Gastroesophageal sphincter (tissue), 4 donors: ENCODE results near the gene SCRT2. TPM values are rescaled to one million over a fixed set of nuclear protein-coding genes. Genes with fewer than 3 reads are reported as not detected.

Experiments
- ATAC-seq: fragments of 150-250 bp; one replicate; pipeline ENCODE4 v1.9.1; 2016; ENCODE audit warnings: mild to moderate bottlenecking, moderate library complexity
- H3K27ac ChIP-seq, 4 donors: fragments of 200-600 bp; sonication (generic) in 3 of 4; 1 replicate in 3 of 4; 2 replicates in 1 of 4; pipeline ENCODE4 v1.5.1; 2016 to 2019
- H3K27me3 ChIP-seq: fragments of 200-600 bp; sonication (generic); one replicate; pipeline ENCODE4 v1.5.1; 2019
- H3K36me3 ChIP-seq, 2 donors: fragments of 200-600 bp; sonication (generic); one replicate each; pipeline ENCODE4 v1.5.1; 2019; ENCODE audit warnings: control low read depth in 1 of 2
- H3K4me1 ChIP-seq, 3 donors: fragments of 200-600 bp; sonication (generic); 1 replicate in 2 of 3; 2 replicates in 1 of 3; pipeline ENCODE4 v1.5.1; 2016 to 2019; ENCODE audit warnings: control low read depth in 2 of 3
- H3K4me3 ChIP-seq, 2 donors: fragments of 200-600 bp; sonication (generic); one replicate each; pipeline ENCODE4 v1.5.1; 2019; ENCODE audit warnings: mild to moderate bottlenecking in 1 of 2, moderate library complexity in 1 of 2
- H3K9me3 ChIP-seq, 3 donors: fragments of 200-600 bp; sonication (generic); one replicate each; pipeline ENCODE4 v1.5.1; 2017 to 2019; ENCODE audit warnings: control low read depth in 2 of 3
- EP300 ChIP-seq: sonication (generic); formaldehyde crosslinking; IDR thresholded peaks from one replicate; pipeline ENCODE4 v1.6.1; 2017; ENCODE audit warnings: antibody characterized with exemption, mild to moderate bottlenecking
- POLR2A ChIP-seq, 2 donors: fragments of 450-650 bp; IDR thresholded peaks; one replicate each; pipeline ENCODE4 v1.6.1; 2017; ENCODE audit warnings: antibody characterized with exemption in 2 of 2, mild to moderate bottlenecking in 2 of 2, moderate library complexity in 1 of 2
- POLR2AphosphoS5 ChIP-seq: sonication (generic); formaldehyde crosslinking; IDR thresholded peaks from one replicate; pipeline ENCODE4 v1.6.1; 2017; ENCODE audit warnings: antibody characterized with exemption
- WGBS, 2 donors: methylation state at CpG; one replicate each; pipeline ENCODE4 v1.1.5; 2018; ENCODE audit warnings: low coverage in 1 of 2; 5-methylcytosine and 5-hydroxymethylcytosine counted together
- total RNA-seq, 4 donors: library from RNA; depleted of rRNA; stranded (reverse); fragments of >200 nt; gene quantifications; one replicate each; pipeline ENCODE4 v1.1.0, GENCODE V29; 2016
- TF ChIP-seq, protein P1 (sequence below), 4 experiments: fragments of 200-600 bp in 2 of 4; fragments of 450-650 bp in 2 of 4; sonication (generic) in 1 of 4; IDR thresholded peaks; one replicate each; pipeline ENCODE4 v1.5.1; 2017 to 2019; ENCODE audit warnings: antibody characterized with exemption in 4 of 4, mild to moderate bottlenecking in 2 of 4, moderate library complexity in 2 of 4

Gene SCRT2
- total RNA-seq, 4 donors from 2014 or later: not detected

DNA sequence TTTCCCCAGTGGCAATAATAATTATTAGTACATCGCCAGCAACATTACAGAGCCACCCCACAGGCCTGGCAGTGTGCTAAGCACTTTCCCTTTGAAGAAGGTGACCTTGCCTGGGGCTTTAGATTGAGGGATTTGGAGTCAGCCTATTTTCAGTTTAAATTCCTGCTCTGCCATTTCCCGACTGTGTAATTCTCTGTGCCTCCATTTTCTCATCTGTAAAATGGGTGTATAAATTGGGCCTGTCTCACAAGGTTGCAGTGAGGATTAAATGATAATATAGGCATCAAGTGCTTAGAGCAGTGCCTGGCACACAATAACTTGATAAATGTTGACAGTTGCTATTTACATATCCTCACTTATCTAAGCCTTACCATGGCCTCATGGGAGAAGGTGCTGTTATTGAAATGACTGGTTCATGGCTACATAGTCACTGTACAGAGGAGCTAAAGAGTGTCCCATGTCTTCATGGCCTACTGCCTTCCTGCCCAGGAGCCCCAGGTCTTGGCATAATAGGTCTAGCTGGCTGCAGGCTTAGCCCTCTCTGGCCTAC, 5.1 kb upstream of the SCRT2 start:
- Histone ChIP-seq H3K36me3 (no peaks in the 10 kb centered on the region), H3K27me3 (peaks cover 94% of the 10 kb centered on the region), H3K27ac (no peak overlapping the region), H3K4me3 (no peak overlapping the region), H3K4me1 (peaks cover 0 to 12% (median 7%) of the 10 kb centered on the region in 3 donors), H3K9me3 (no peaks in the 10 kb centered on the region)
- no peak for ATAC-seq
- TF ChIP-seq POLR2A (IDR thresholded peaks at IDR 0.05) (no peak), POLR2AphosphoS5 (no peak), EP300 (no peak)
- TF ChIP-seq, protein P1, sequence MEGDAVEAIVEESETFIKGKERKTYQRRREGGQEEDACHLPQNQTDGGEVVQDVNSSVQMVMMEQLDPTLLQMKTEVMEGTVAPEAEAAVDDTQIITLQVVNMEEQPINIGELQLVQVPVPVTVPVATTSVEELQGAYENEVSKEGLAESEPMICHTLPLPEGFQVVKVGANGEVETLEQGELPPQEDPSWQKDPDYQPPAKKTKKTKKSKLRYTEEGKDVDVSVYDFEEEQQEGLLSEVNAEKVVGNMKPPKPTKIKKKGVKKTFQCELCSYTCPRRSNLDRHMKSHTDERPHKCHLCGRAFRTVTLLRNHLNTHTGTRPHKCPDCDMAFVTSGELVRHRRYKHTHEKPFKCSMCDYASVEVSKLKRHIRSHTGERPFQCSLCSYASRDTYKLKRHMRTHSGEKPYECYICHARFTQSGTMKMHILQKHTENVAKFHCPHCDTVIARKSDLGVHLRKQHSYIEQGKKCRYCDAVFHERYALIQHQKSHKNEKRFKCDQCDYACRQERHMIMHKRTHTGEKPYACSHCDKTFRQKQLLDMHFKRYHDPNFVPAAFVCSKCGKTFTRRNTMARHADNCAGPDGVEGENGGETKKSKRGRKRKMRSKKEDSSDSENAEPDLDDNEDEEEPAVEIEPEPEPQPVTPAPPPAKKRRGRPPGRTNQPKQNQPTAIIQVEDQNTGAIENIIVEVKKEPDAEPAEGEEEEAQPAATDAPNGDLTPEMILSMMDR (IDR thresholded peaks at IDR 0.05): no peak
- 82% methylated on average over 2 of the region's 2 CpGs; no CpG with 5 or more reads in 1 of the 2 donors for WGBS, 2 donors

- no peak for ATAC-seq
- Histone ChIP-seq H3K36me3 (no peaks in the 10 kb centered on the region), H3K27me3 (peaks cover 92% of the 10 kb centered on the region), H3K4me3 (no peak overlapping the region), H3K4me1 (peaks cover 0 to 23% (median 10%) of the 10 kb centered on the region in 3 donors), H3K27ac (no peak overlapping the region), H3K9me3 (no peaks in the 10 kb centered on the region)
- TF ChIP-seq POLR2AphosphoS5: no peak
- TF ChIP-seq EP300: no peak
- TF ChIP-seq, protein P1 (IDR thresholded peaks at IDR 0.05): no peak
- no peak for TF ChIP-seq POLR2A (IDR thresholded peaks at IDR 0.05)
- 96 to 100% methylated on average over 1 to 4 of the region's 5 CpGs for WGBS, 2 donors
These were observed 2.4 kb upstream of the SCRT2 start for GRCh38 chr20:677957-678356.

DNA sequence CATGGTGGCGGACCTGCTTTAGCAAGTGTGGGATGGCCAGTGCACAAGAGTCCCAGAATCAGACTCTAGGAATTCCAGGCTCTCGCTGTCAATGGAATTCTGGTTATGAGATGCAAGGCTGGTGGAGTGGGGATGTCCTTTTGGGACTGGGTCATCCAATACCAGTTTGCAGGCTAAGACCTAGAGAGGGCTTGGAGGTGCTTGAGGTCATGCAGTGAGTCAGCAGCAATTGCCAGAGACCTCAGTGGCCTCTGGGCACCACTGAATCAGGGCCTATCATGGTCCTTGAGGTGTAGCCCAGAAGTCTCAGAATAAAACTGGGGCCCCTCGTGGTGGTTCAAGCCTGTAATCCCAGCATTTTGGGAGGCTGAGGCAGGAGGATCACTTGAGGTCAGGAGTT, 1.4 kb upstream of the SCRT2 start:
- WGBS, 2 donors: 60% methylated on average over 1 of the region's 3 CpGs; no CpG with 5 or more reads in 1 of the 2 donors
- no peak overlapping the region for H3K4me3 ChIP-seq
- peaks cover 92% of the 10 kb centered on the region for H3K27me3 ChIP-seq
- H3K36me3 ChIP-seq: no peaks in the 10 kb centered on the region
- H3K9me3 ChIP-seq: no peaks in the 10 kb centered on the region
- TF ChIP-seq EP300 (no peak), POLR2A (IDR thresholded peaks at IDR 0.05) (no peak), POLR2AphosphoS5 (no peak)
- TF ChIP-seq, protein P1 (IDR thresholded peaks at IDR 0.05): no peak
- H3K4me1 ChIP-seq: peaks cover 0 to 23% (median 10%) of the 10 kb centered on the region in 3 donors
- no peak for ATAC-seq
- no peak overlapping the region for H3K27ac ChIP-seq

GRCh38 chr20:676315-676937, 824 bp upstream of the SCRT2 start:
- ATAC-seq: no peak
- TF ChIP-seq EP300 (no peak), POLR2A (IDR thresholded peaks at IDR 0.05) (no peak)
- WGBS, 2 donors: 0 to 2% methylated on average over 2 to 10 of the region's 24 CpGs

GRCh38 chr20:675033-675452, 559 bp downstream of the SCRT2 start:
- Histone ChIP-seq H3K36me3 (no peaks in the 10 kb centered on the region), H3K9me3 (no peaks in the 10 kb centered on the region), H3K27ac (no peak overlapping the region), H3K4me3 (peak overlapping the region in 1 of 2 donors; percentile 26), H3K4me1 (peaks cover 0 to 23% (median 10%) of the 10 kb centered on the region in 3 donors), H3K27me3 (peaks cover 92% of the 10 kb centered on the region)
- peak; percentile 3 for ATAC-seq
- TF ChIP-seq POLR2AphosphoS5 (no peak), POLR2A (IDR thresholded peaks at IDR 0.05) (no peak), EP300 (no peak)
- TF ChIP-seq, protein P1 (IDR thresholded peaks at IDR 0.05): no peak
- WGBS, 2 donors: 0% methylated on average over 3 of the region's 25 CpGs; no CpG with 5 or more reads in 1 of the 2 donors

More at GRCh38 chr20:676315-676937, 824 bp upstream of the SCRT2 start:
- Histone ChIP-seq H3K4me3 (no peak overlapping the region), H3K9me3 (no peaks in the 10 kb centered on the region), H3K4me1 (peaks cover 0 to 23% (median 10%) of the 10 kb centered on the region in 3 donors), H3K27me3 (peaks cover 92% of the 10 kb centered on the region), H3K27ac (no peak overlapping the region), H3K36me3 (no peaks in the 10 kb centered on the region)
